Inflammatory macrophage treated with lipopolysaccharide for 1 hour (primary cell): ENCODE results near the gene MNT.
"Not testable (repeated sequence)": the region's sequence is repeated elsewhere in the genome, so short reads cannot be mapped to it uniquely, and the experiment has no call there.

Experiments
- DNase-seq, 2 donors: peaks; one replicate each; pipeline ENCODE4 v3.0.0-alpha.2; 2020 to 2022

MNT gene

GRCh38 chr17:2400877-2401425 is at the start of gene MNT:
Gene MNT (minus strand): TSS chr17:2401060. CDS start chr17:2400712, 348 bp downstream.
- peak; percentile 93 to 96 for DNase-seq

GRCh38 chr17:2450016-2450650 is 49.3 kb upstream of the MNT start:
- no peak for DNase-seq

GRCh38 chr17:2449486-2449885 is 48.6 kb upstream of the MNT start:
- DNase-seq = no peak

GRCh38 chr17:2447479-2447878 is 46.6 kb upstream of the MNT start:
- not testable (repeated sequence) for DNase-seq

GRCh38 chr17:2445638-2446037 is 44.8 kb upstream of the MNT start:
- DNase-seq = no peak

- DNase-seq = no peak
These were observed 43.5 kb upstream of the MNT start for GRCh38 chr17:2444382-2444781.

- no peak for DNase-seq
These were observed 41.3 kb upstream of the MNT start for GRCh38 chr17:2442166-2442565.

GRCh38 chr17:2440930-2441329 is 40.1 kb upstream of the MNT start:
- DNase-seq = no peak

- peak; percentile 93 to 94 for DNase-seq
These were observed 39.1 kb upstream of the MNT start for GRCh38 chr17:2439997-2440396.

GRCh38 chr17:2438823-2439222 is 38.0 kb upstream of the MNT start:
- DNase-seq = peak; percentile 88 to 90

GRCh38 chr17:2436316-2436905 is 35.6 kb upstream of the MNT start:
- DNase-seq = no peak

- DNase-seq = no peak
These were observed 35.0 kb upstream of the MNT start for GRCh38 chr17:2435862-2436261.

GRCh38 chr17:2435181-2435741 is 34.4 kb upstream of the MNT start:
- no peak for DNase-seq

GRCh38 chr17:2433696-2434095 is 32.8 kb upstream of the MNT start:
- DNase-seq = peak; percentile 41 to 53

- no peak for DNase-seq
These were observed 27.1 kb upstream of the MNT start for GRCh38 chr17:2427910-2428309.

- DNase-seq = no peak
These were observed 26.4 kb upstream of the MNT start for GRCh38 chr17:2427215-2427614.

- no peak for DNase-seq
These were observed 22.4 kb upstream of the MNT start for GRCh38 chr17:2423271-2423670.

- DNase-seq = no peak
These were observed 20.7 kb upstream of the MNT start for GRCh38 chr17:2421315-2422147.

GRCh38 chr17:2420176-2420575 is 19.3 kb upstream of the MNT start:
- no peak for DNase-seq

- DNase-seq = no peak
These were observed 18.6 kb upstream of the MNT start for GRCh38 chr17:2419486-2419885.

- DNase-seq = no peak
These were observed 17.7 kb upstream of the MNT start for GRCh38 chr17:2418572-2418971.

GRCh38 chr17:2416010-2416734 is 15.3 kb upstream of the MNT start:
- peak; percentile 72 to 99 for DNase-seq

- DNase-seq = no peak
These were observed 14.2 kb upstream of the MNT start for GRCh38 chr17:2415081-2415480.
